K562 (cell line): ENCODE results near the gene VARS1. TPM values are rescaled to one million over a fixed set of nuclear protein-coding genes. Genes with fewer than 3 reads are reported as not detected.

Experiments
- AFF1 ChIP-seq, 2 experiments: fragments of 450-650 bp; IDR thresholded peaks; 2 replicates each; pipeline ENCODE4 v1.6.1; 2018; ENCODE audit warnings: mild to moderate bottlenecking in 2 of 2, low read depth in 1 of 2; ENCODE audit not compliant: partially characterized antibody in 2 of 2
- ARHGAP35 ChIP-seq: fragments of 450-650 bp; IDR thresholded peaks from 2 replicates; pipeline ENCODE4 v1.6.1; 2018; ENCODE audit not compliant: partially characterized antibody
- ATF3 ChIP-seq, 2 experiments: fragments of 450-650 bp in 1 of 2; sonication (generic) in 1 of 2; formaldehyde crosslinking in 1 of 2; IDR thresholded peaks in 1 of 2; conservative IDR thresholded peaks in 1 of 2; 2 replicates each; pipeline versions ENCODE4 v1.6.1 to v1.8.1; 2016 to 2023; ENCODE audit warnings: mild to moderate bottlenecking in 2 of 2, moderate library complexity in 2 of 2, inconsistent platforms in 1 of 2, missing genetic modification reagents in 1 of 2
- CBX1 ChIP-seq: sonication (generic); IDR thresholded peaks from 2 replicates; pipeline ENCODE4 v1.6.1; 2016; ENCODE audit warnings: antibody characterized with exemption, low read depth, mild to moderate bottlenecking
- ELF1 ChIP-seq: fragments of 200-800 bp; sonication (Bioruptor generic); IDR thresholded peaks from 2 replicates; pipeline ENCODE4 v1.6.1; 2016; ENCODE audit warnings: missing genetic modification characterization, missing compliant biosample characterization
- ESRRA ChIP-seq: fragments of 450-650 bp; IDR thresholded peaks from 2 replicates; pipeline ENCODE4 v1.6.1; 2014; ENCODE audit warnings: low read depth, mild to moderate bottlenecking, moderate library complexity, borderline replicate concordance
- GABPB1 ChIP-seq: sonication (generic); formaldehyde crosslinking; IDR thresholded peaks from 2 replicates; pipeline ENCODE4 v1.8.0; 2022; ENCODE audit warnings: mild to moderate bottlenecking, missing genetic modification reagents
- HOMEZ ChIP-seq: fragments of 250-450 bp; sonication (Bioruptor Pico); IDR thresholded peaks from 2 replicates; pipeline ENCODE4 v1.4.0; 2020; ENCODE audit warnings: mild to moderate bottlenecking, moderate library complexity
- KLF6 ChIP-seq: fragments of 250-450 bp; sonication (Bioruptor Pico); IDR thresholded peaks from 2 replicates; pipeline ENCODE4 v1.4.0; 2020; ENCODE audit warnings: mild to moderate bottlenecking, moderate library complexity, borderline replicate concordance
- MEIS2 ChIP-seq: fragments of 450-650 bp; IDR thresholded peaks from 2 replicates; pipeline ENCODE4 v1.6.1; 2014; ENCODE audit warnings: mild to moderate bottlenecking; ENCODE audit not compliant: partially characterized antibody
- PHB ChIP-seq: fragments of 250-450 bp; sonication (Bioruptor Pico); IDR thresholded peaks from 2 replicates; pipeline ENCODE4 v1.5.0; 2021
- PML ChIP-seq: IDR thresholded peaks from 2 replicates; pipeline ENCODE4 v1.6.1; 2012; ENCODE audit warnings: low read length, inconsistent platforms
- POLR2A ChIP-seq: fragments of 450-650 bp; conservative IDR thresholded peaks from 2 replicates; pipeline ENCODE4 v1.6.1; 2016
- POLR2B ChIP-seq: fragments of 450-650 bp; IDR thresholded peaks from 2 replicates; pipeline ENCODE4 v1.6.1; 2018; ENCODE audit warnings: low read depth; ENCODE audit not compliant: partially characterized antibody
- RBM22 ChIP-seq: fragments of 200-400 bp; formaldehyde crosslinking; IDR thresholded peaks from 2 replicates; pipeline ENCODE4 v1.6.1; 2018; ENCODE audit warnings: low read length, low read depth; ENCODE audit not compliant: poor library complexity, severe bottlenecking
- RBM39 ChIP-seq: fragments of 200-400 bp; formaldehyde crosslinking; optimal IDR thresholded peaks from 2 replicates; pipeline ENCODE3; 2018; ENCODE audit warnings: low read depth, low read length
- STAT5A ChIP-seq: IDR thresholded peaks from 2 replicates; pipeline ENCODE4 v1.6.1; 2012; ENCODE audit warnings: low read length, inconsistent platforms, borderline replicate concordance
- TAF1 ChIP-seq: IDR thresholded peaks from 2 replicates; pipeline ENCODE4 v1.6.1; 2011; ENCODE audit warnings: mild to moderate bottlenecking, low read length, moderate library complexity; ENCODE audit not compliant: insufficient read depth, control insufficient read depth, severe bottlenecking; ENCODE audit errors: extremely low read depth
- TAF9B ChIP-seq: fragments of 450-650 bp; IDR thresholded peaks from 2 replicates; pipeline ENCODE4 v1.6.1; 2018; ENCODE audit warnings: mild to moderate bottlenecking; ENCODE audit not compliant: partially characterized antibody
- TCF7 ChIP-seq: sonication (generic); IDR thresholded peaks from 2 replicates; pipeline ENCODE4 v1.6.1; 2016; ENCODE audit warnings: antibody characterized with exemption, borderline replicate concordance
- ZNF282 ChIP-seq: sonication (generic); formaldehyde crosslinking; IDR thresholded peaks from 2 replicates; pipeline ENCODE4 v1.8.1; 2023; ENCODE audit warnings: missing genetic modification reagents
- ZNF589 ChIP-seq: fragments of 200-800 bp; sonication (Bioruptor generic); IDR thresholded peaks from 2 replicates; pipeline ENCODE4 v1.6.1; 2016; ENCODE audit warnings: low read depth, missing genetic modification characterization, missing compliant biosample characterization
- polyA plus RNA-seq, 8 experiments: library from polyadenylated mRNA; depleted of rRNA in 4 of 8; stranded (reverse) in 5 of 8; unstranded in 3 of 8; fragments of >200 nt; fragmentation: Nextera tagmentation in 2 of 8; fragmentation: Illumina TruSeq in 1 of 8; extraction: Ambion mirVana in 2 of 8; extraction: Trizol in 1 of 8; gene quantifications; 2 replicates each; pipeline versions ENCODE4 v1.2.1 to v1.2.3, GENCODE V29; 2011 to 2014; ENCODE audit warnings: inconsistent platforms in 1 of 8, missing spikeins in 1 of 8
- total RNA-seq, 7 experiments: library from RNA; depleted of rRNA in 6 of 7; stranded (reverse); fragments of >200 nt in 6 of 7; fragmentation: Illumina TruSeq in 2 of 7; extraction: Trizol in 2 of 7; gene quantifications; 2 replicates each; pipeline versions ENCODE4 v1.2.1 to v1.2.3, GENCODE V29; 2011 to 2021; ENCODE audit warnings: low replicate concordance in 1 of 7

Gene VARS1
- total and polyA plus RNA-seq, 9 of the 15 experiments (the other 6 are each of a cell fraction or from before 2014, with no cell fraction given), result 2.9 to 488 (median 130) TPM

DNA sequence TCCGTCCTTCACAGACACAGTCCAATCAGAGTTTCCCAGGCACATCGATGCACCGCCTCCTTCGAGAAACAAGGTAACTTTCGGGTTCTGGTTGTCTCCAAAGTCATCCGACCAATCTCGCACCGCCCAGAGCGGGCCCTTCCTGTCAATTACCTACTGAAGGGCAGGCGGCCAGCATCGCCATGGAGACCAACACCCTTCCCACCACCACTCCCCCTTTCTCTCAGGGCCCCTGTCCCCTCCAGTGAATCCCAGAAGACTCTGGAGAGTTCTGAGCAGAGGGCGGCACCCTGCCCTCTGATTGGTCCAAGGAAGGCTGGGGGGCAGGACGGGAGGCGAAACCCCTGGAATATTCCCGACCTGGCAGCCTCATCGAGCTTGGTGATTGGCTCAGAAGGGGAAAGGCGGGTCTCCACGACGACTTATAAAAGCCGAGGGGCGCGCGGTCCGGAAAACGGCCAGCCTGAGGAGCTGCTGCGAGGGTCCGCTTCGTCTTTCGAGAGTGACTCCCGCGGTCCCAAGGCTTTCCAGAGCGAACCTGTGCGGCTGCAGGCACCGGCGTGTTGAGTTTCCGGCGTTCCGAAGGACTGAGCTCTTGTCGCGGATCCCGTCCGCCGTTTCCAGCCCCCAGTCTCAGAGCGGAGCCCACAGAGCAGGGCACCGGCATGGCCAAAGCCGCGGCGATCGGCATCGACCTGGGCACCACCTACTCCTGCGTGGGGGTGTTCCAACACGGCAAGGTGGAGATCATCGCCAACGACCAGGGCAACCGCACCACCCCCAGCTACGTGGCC, 31.9 kb upstream of the VARS1 start, which contains the start of gene HSPA1B (continued):
- peak; percentile 81 for TF ChIP-seq GABPB1 (CRISPR knock-in tag)
- peak; percentile 66 to 95 for TF ChIP-seq AFF1 (IDR thresholded peaks at IDR 0.05; ENCODE audit: low read depth in 1 of 2, partially characterized antibody in 2 of 2)
- no peak for TF ChIP-seq ZNF589 (CRISPR knock-in tag)
- peak; percentile 72; the same call in 1 of the 2 replicates for TF ChIP-seq TCF7
- TF ChIP-seq ESRRA, result no peak
- TF ChIP-seq ATF3 (IDR thresholded peaks at IDR 0.05), result no peak
- TF ChIP-seq ATF3 (CRISPR knock-in tag; conservative IDR thresholded peaks at IDR 0.05), result peak; percentile 93
- TF ChIP-seq ARHGAP35, result peak; percentile 55
- peak; percentile 96 for TF ChIP-seq RBM22
- peak; percentile 100 for TF ChIP-seq POLR2B
- TF ChIP-seq POLR2A, result peak; percentile 100
- TF ChIP-seq ELF1 (tag), result no peak
- TF ChIP-seq CBX1, result peak; percentile 98
- TF ChIP-seq PML, result peak; percentile 99
- TF ChIP-seq STAT5A, result peak; percentile 55; the same call in 1 of the 2 replicates
- peak; percentile 62; the same call in 1 of the 2 replicates for TF ChIP-seq KLF6
- TF ChIP-seq HOMEZ, result peak; percentile 85
- no peak for TF ChIP-seq ZNF282 (CRISPR knock-in tag)
- peak; percentile 97 for TF ChIP-seq PHB
- TF ChIP-seq TAF9B, result no peak
- TF ChIP-seq TAF1, result peak; percentile 99
- no peak for TF ChIP-seq MEIS2
- peak; percentile 59 for TF ChIP-seq RBM39
